HCT116 (cell line): Measurements from ENCODE around the gene TNFAIP3. TPM values are rescaled to one million over a fixed set of nuclear protein-coding genes. Genes with fewer than 3 reads are reported as not detected.

Experiments used
- ATAC-seq: fragments of 200-7000 bp; cut with Tn5 transposase; 2 replicates; pipeline ENCODE4 v1.9.1; 2020; ENCODE audit warnings: mild to moderate bottlenecking, moderate library complexity
- BruUV-seq: library from RNA; stranded (reverse); fragments of 400-500 nt; replicated peaks from 2 replicates; lab custom pipeline; 2021; lab: Mats Ljungman, UMichigan
- CTCF ChIA-PET: fragments of 300-600 bp; sonication (Branson Sonifier 250); formaldehyde crosslinking; loops from one replicate; lab custom pipeline; 2021; ENCODE audit warnings: antibody characterized with exemption; lab: Charles Lee
- POLR2A ChIA-PET: fragments of 300-600, 350-600 bp; sonication (Branson Sonifier 250); formaldehyde crosslinking; loops from one replicate; lab custom pipeline; 2021; ENCODE audit warnings: antibody characterized with exemption; lab: Charles Lee
- RAD21 ChIA-PET, 2 experiments: fragments of 300-600 bp; sonication (Branson Sonifier 250); formaldehyde crosslinking; loops; one replicate each; lab custom pipeline; 2023; ENCODE audit warnings: low total read pairs in 2 of 2; ENCODE audit not compliant: uncharacterized antibody in 2 of 2, unreplicated experiment in 2 of 2, low non-redundant PET in 1 of 2; lab: Charles Lee
- DNase-seq: peaks from one replicate; pipeline ENCODE4 v3.0.0-alpha.2; 2010; ENCODE audit warnings: low read depth, low spot score
- H2AFZ ChIP-seq: fragments of 200-600 bp; shearing (Covaris generic), sonication (generic); 2 replicates; pipeline ENCODE4 v1.6.1; 2017; ENCODE audit warnings: low read depth, mixed run types, mixed read lengths, antibody characterized with exemption, low read length; ENCODE audit not compliant: poor library complexity, severe bottlenecking
- H3K27ac ChIP-seq: 2 replicates; pipeline ENCODE4 v1.5.1; 2012; ENCODE audit warnings: low read depth, low read length
- H3K27me3 ChIP-seq: fragments of 200-600 bp; sonication (generic); 2 replicates; pipeline ENCODE4 v1.6.1; 2016; ENCODE audit warnings: mixed run types, low read length, mixed read lengths; ENCODE audit not compliant: insufficient read depth
- H3K36me3 ChIP-seq, 2 experiments: fragments of 200-500 bp in 1 of 2; fragments of 200-600 bp in 1 of 2; sonication (Bioruptor generic) in 1 of 2; sonication (generic) in 1 of 2; 2 replicates each; pipeline versions ENCODE4 v1.5.1 to v1.6.1; 2014 to 2016; ENCODE audit warnings: low read length in 2 of 2, inconsistent platforms in 1 of 2, mixed read lengths in 1 of 2, mixed run types in 1 of 2; ENCODE audit not compliant: insufficient read depth in 2 of 2, control insufficient read depth in 1 of 2
- H3K4me1 ChIP-seq, 2 experiments: fragments of 200-600 bp in 1 of 2; sonication (generic) in 1 of 2; 2 replicates each; pipeline versions ENCODE4 v1.5.1 to v1.6.1; 2012 to 2017; ENCODE audit warnings: low read length in 2 of 2, inconsistent platforms in 1 of 2, mild to moderate bottlenecking in 1 of 2, mixed read lengths in 1 of 2, mixed run types in 1 of 2, moderate library complexity in 1 of 2; ENCODE audit not compliant: insufficient read depth in 2 of 2, control insufficient read depth in 1 of 2
- H3K4me2 ChIP-seq: fragments of 200-600 bp; sonication (generic); 2 replicates; pipeline ENCODE4 v1.6.1; 2017; ENCODE audit warnings: mixed run types, low read length, mixed read lengths
- H3K4me3 ChIP-seq, 2 experiments: fragments of 200-600 bp in 1 of 2; sonication (generic) in 1 of 2; replicated peaks in 1 of 2; 2 replicates each; pipeline ENCODE4 v1.5.1; 2011 to 2016; ENCODE audit warnings: low read length in 2 of 2, control low read depth in 1 of 2, low read depth in 1 of 2, mild to moderate bottlenecking in 1 of 2, mixed read lengths in 1 of 2, mixed run types in 1 of 2
- H3K79me2 ChIP-seq: fragments of 200-600 bp; sonication (generic); 2 replicates; pipeline ENCODE4 v1.6.1; 2017; ENCODE audit warnings: mild to moderate bottlenecking, mixed run types, low read length, moderate library complexity, mixed read lengths; ENCODE audit not compliant: insufficient read depth
- H3K9ac ChIP-seq: fragments of 200-600 bp; sonication (generic); 2 replicates; pipeline ENCODE4 v1.6.1; 2016; ENCODE audit warnings: low read length, mixed read lengths
- H3K9me2 ChIP-seq: fragments of 200-600 bp; sonication (generic), shearing (Covaris generic); 2 replicates; pipeline ENCODE4 v1.6.1; 2017; ENCODE audit warnings: mixed run types, mild to moderate bottlenecking, moderate library complexity; ENCODE audit not compliant: insufficient read depth
- H3K9me3 ChIP-seq, 2 experiments: fragments of 200-500 bp in 1 of 2; fragments of 200-600 bp in 1 of 2; sonication (Bioruptor generic) in 1 of 2; sonication (generic) in 1 of 2; 2 replicates each; pipeline ENCODE4 v1.6.1; 2014 to 2017; ENCODE audit warnings: low read length in 2 of 2, mixed read lengths in 2 of 2, inconsistent platforms in 1 of 2, low read depth in 1 of 2, mild to moderate bottlenecking in 1 of 2, mixed run types in 1 of 2, moderate library complexity in 1 of 2; ENCODE audit not compliant: control insufficient read depth in 1 of 2, insufficient read depth in 1 of 2
- H4K20me1 ChIP-seq: fragments of 200-600 bp; sonication (generic), shearing (Covaris generic); 2 replicates; pipeline ENCODE4 v1.6.1; 2017; ENCODE audit warnings: mixed run types, mild to moderate bottlenecking, moderate library complexity; ENCODE audit not compliant: insufficient read depth
- CBX3 ChIP-seq: IDR thresholded peaks from 2 replicates; pipeline ENCODE4 v1.6.1; 2012; ENCODE audit warnings: low read depth
- ELF1 ChIP-seq: IDR thresholded peaks from 2 replicates; pipeline ENCODE4 v1.6.1; 2012; ENCODE audit warnings: low read depth, borderline replicate concordance
- EZH2 ChIP-seq: fragments of 200-600 bp; sonication (generic); IDR thresholded peaks from 2 replicates; pipeline ENCODE4 v1.6.1; 2017; ENCODE audit warnings: antibody characterized with exemption, mixed run types
- EZH2phosphoT487 ChIP-seq: fragments of 200-600 bp; IDR thresholded peaks from 2 replicates; pipeline ENCODE4 v1.6.1; 2018; ENCODE audit warnings: antibody characterized with exemption, borderline replicate concordance
- POLR2A ChIP-seq: IDR thresholded peaks from 2 replicates; pipeline ENCODE4 v1.7.0; 2011; ENCODE audit warnings: borderline replicate concordance; ENCODE audit not compliant: insufficient read depth, insufficient read length; ENCODE audit errors: extremely low read depth
- SIN3A ChIP-seq: IDR thresholded peaks from 2 replicates; pipeline ENCODE4 v1.6.1; 2012; ENCODE audit warnings: low read depth
- SP1 ChIP-seq: IDR thresholded peaks from 2 replicates; pipeline ENCODE4 v1.6.1; 2012; ENCODE audit warnings: low read depth
- SRF ChIP-seq: IDR thresholded peaks from 2 replicates; pipeline ENCODE4 v1.6.1; 2012; ENCODE audit warnings: low read depth
- TCF7L2 ChIP-seq: IDR thresholded peaks from 2 replicates; pipeline ENCODE4 v1.7.0; 2011; ENCODE audit warnings: borderline replicate concordance, inconsistent platforms; ENCODE audit not compliant: insufficient read depth, insufficient read length; ENCODE audit errors: extremely low read depth
- ZFX ChIP-seq: fragments of 450-650 bp; IDR thresholded peaks from 2 replicates; pipeline ENCODE4 v1.6.1; 2017
- intact Hi-C: fragments of 100-400 bp; cut with micrococcal nuclease; formaldehyde crosslinking; loops from 2 replicates; pipeline ENCODE4 v1.10.0; 2022
- total RNA-seq: library from RNA; stranded (reverse); gene quantifications from one replicate; pipeline ENCODE4 v1.2.1, GENCODE V29; 2021; ENCODE audit not compliant: unreplicated experiment
- TF ChIP-seq, protein P1 (sequence below): IDR thresholded peaks from 2 replicates; pipeline ENCODE4 v1.6.1; 2011; ENCODE audit warnings: mild to moderate bottlenecking, low read length, moderate library complexity; ENCODE audit not compliant: insufficient replicate concordance; ENCODE audit errors: extremely low read depth

The TNFAIP3 gene
- total RNA-seq, 1 experiment from 2014 or later, result 4.4 TPM

DNA sequence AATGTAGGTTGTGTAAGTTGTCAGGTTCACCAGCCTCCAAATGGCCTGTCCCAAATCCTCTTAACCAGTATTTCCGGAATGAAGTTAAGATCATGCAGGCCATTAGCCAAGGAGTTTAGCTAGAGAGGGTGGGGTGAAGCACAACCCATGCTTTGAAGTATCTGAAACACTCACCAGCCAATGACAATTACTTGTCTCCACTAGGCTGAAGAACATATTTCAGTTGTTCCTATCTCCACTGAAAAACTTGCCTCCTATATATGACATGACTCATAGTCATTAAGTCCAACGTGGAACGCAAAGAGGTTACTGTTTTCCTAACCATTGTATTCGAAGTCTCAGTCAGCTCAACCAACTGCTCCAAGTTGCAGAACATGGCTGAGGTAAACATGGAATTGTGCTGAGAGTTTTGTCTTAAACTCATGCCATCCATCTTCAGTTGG is 37.4 kb upstream of the TNFAIP3 start (continued):
- TF ChIP-seq, protein P1, sequence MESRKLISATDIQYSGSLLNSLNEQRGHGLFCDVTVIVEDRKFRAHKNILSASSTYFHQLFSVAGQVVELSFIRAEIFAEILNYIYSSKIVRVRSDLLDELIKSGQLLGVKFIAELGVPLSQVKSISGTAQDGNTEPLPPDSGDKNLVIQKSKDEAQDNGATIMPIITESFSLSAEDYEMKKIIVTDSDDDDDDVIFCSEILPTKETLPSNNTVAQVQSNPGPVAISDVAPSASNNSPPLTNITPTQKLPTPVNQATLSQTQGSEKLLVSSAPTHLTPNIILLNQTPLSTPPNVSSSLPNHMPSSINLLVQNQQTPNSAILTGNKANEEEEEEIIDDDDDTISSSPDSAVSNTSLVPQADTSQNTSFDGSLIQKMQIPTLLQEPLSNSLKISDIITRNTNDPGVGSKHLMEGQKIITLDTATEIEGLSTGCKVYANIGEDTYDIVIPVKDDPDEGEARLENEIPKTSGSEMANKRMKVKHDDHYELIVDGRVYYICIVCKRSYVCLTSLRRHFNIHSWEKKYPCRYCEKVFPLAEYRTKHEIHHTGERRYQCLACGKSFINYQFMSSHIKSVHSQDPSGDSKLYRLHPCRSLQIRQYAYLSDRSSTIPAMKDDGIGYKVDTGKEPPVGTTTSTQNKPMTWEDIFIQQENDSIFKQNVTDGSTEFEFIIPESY, result no peak
- TF ChIP-seq SP1 (0 out of 2 replicates have a peak, but pooled peaks have one; percentile 18), CBX3 (0 out of 2 replicates have a peak, but pooled peaks have one; percentile 23), POLR2A (no peak), ZFX (no peak)

DNA sequence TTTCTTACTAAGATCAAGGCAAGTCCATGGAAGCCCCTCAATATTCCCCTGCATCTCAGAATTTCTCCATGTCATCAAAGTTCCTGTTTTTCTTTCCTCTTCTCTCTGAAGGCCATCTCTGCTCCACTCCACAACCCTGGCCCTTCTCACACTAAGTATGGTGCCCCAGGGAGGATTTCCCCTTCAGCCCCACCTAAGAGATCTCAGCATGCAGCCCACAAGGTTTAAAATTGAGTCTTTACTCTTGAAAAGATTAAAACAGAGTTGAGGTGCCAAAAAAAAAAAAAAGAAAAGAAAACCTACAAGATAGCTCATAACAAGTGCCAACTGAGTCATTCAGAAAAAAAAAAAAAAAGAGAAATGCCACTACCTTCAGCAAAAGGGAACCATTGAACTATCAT is 36.5 kb upstream of the TNFAIP3 start:
- Histone ChIP-seq H3K9me3 (no peaks in the 10 kb centered on the region), H3K79me2 (no peaks in the 10 kb centered on the region), H3K27ac (no peak overlapping the region), H3K4me1 (peaks cover 4 to 48% of the 10 kb centered on the region in 2 experiments; a peak in 3 of 4 replicates), H3K9me2 (no peaks in the 10 kb centered on the region), H3K4me2 (no peak overlapping the region), H3K9ac (no peak overlapping the region), H3K27me3 (no peaks in the 10 kb centered on the region), H3K36me3 (no peaks in the 10 kb centered on the region), H2AFZ (peak overlapping the region; percentile 34), H3K4me3 (no peak overlapping the region), H4K20me1 (no peaks in the 10 kb centered on the region)
- no peak for TF ChIP-seq TCF7L2
- TF ChIP-seq ELF1, result no peak
- TF ChIP-seq EZH2, result no peak
- TF ChIP-seq SRF, result no peak
- no peak for TF ChIP-seq SP1
- no peak for TF ChIP-seq SIN3A
- no peak for TF ChIP-seq ZFX
- no peak for TF ChIP-seq EZH2phosphoT487
- ATAC-seq, result no peak
- CTCF ChIA-PET, result no interaction called here
- BruUV-seq, result no TSS peak
- no peak for DNase-seq
- intact Hi-C loops, result no loop called here
- POLR2A ChIA-PET, result no interaction called here
- RAD21 ChIA-PET, result no interaction called here
